ENCODE results near the gene EDC4.
"Not testable (repeated sequence)": the region's sequence is repeated elsewhere in the genome, so short reads cannot be mapped to it uniquely, and the experiment has no call there.

EDC4 gene

DNA sequence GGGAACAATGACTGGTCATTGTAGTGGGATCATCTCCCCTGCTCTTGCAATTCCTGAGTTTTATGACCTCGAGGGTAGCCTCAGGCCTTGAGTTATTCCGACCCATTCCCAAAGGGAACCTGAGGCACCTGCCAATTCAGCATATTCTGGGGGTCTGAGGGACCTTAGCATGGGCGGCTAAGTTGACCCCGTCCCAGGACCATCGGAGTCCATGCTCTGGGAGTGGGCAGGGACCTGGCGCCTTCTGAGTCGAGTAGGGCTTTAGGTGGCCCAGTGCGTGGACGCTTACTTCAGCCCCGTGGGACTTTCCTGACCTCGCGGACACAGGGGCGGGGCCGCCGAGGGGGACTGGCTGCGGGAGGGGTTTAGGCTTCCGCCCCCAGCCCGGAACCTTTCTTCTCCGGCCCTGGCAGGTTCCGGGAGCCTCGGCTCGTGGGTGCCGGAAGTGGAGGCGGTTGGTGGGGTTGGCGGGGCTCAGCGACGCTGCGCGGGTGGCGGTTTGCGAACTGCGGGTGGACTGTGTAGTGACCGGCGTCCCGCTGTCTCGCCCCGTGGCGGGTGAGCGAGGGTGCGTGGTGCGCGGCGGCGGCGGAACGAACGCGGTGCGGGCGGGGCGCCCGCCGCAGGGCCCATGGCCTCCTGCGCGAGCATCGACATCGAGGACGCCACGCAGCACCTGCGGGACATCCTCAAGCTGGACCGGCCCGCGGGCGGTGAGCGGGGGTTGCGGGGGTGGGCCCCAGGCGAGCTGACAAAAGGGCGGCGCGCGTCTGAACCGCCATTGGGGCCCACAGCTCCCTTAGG is at the start of gene EDC4:
Gene EDC4 (plus strand): TSS at position 422 of the 804 bp plus-strand sequence. CDS start 210 bp downstream, at position 632.
- DNase-seq (ENCODE audit: low read depth): peak; percentile 88

DNA sequence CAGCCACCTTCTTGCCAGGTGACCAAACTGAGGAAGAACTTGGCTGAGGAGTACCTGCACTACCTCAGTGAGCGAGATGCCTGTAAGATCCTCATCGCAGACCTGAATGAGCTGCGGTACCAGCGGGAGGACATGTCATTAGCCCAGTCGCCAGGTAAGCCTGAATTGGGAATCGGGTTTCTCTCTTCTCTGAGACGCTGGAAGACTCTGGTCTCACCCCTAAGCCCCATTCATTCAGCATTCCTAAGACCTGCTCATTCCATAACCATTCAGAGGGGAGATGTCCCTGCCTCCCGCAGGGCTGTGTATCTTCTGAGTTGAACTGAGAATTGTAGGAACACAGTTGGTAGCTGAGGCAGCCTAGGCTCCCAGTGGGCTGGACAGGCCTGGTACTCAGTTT is 47.7 kb upstream of the EDC4 start:
- no peak for DNase-seq (ENCODE audit: low read depth)

DNA sequence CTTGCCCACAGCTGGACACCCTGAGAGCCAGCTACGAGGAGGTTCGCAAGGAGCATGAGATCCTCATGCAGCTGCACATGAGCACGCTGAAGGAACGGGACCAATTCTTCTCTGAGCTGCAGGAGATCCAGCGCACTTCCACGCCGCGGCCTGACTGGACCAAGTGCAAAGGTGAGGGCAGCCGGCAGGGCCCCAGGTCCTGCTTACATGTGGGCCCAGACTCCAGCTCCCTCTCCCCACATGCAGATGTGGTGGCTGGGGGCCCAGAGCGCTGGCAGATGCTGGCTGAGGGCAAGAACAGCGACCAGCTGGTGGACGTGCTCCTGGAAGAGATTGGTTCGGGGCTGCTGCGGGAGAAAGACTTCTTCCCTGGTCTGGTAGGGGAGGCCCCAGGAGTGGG is 46.9 kb upstream of the EDC4 start:
- no peak for DNase-seq (ENCODE audit: low read depth)

DNA sequence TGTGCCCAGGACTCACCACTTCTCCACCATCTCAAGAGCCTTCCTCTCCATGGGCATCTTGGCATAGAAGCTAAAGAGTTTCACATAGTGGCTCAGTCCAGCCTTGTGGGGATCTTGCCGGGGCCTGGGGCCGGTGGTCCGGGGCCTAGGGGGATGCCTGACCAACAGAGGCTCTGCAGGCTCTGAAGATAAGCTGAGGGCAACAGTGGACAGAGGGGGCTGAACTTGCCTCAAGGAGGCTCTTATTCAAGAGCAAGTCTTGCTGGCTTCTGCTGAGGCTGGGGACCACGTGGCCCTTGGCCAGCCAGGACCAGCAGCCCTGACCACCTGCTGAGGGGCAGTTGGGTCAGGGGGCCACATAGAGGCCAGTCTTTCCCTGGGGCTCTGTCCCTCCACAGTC is 44.2 kb upstream of the EDC4 start:
- DNase-seq (ENCODE audit: low read depth): no peak

DNA sequence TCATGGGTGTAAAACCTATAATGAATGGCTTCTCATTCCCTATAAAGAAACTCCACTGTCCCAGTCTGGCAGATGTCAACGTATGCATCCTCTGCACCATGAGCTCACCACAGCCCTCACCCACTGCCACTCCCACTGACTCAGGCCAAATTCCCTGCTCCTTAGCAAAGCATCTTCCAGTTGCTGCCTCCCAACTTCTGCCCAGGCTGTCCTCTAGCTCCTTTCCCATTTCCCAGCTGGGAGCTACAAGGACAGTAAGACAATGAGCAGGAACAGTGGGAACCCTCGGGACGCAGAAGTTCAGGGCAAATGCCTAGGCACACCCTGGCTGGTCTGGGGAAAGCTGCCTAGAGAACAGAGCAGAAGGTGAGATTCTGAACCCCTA is 39.8 kb upstream of the EDC4 start:
- peak; percentile 76 for DNase-seq (ENCODE audit: low read depth)

GRCh38 chr16:67833415-67834241 is 39.2 kb upstream of the EDC4 start:
- DNase-seq (ENCODE audit: low read depth): peak; percentile 84

GRCh38 chr16:67834242-67834614 is 38.6 kb upstream of the EDC4 start:
- no peak for DNase-seq (ENCODE audit: low read depth)

- not testable (repeated sequence) for DNase-seq (ENCODE audit: low read depth)
Observed at GRCh38 chr16:67837190-67837589, 35.7 kb upstream of the EDC4 start.

DNA sequence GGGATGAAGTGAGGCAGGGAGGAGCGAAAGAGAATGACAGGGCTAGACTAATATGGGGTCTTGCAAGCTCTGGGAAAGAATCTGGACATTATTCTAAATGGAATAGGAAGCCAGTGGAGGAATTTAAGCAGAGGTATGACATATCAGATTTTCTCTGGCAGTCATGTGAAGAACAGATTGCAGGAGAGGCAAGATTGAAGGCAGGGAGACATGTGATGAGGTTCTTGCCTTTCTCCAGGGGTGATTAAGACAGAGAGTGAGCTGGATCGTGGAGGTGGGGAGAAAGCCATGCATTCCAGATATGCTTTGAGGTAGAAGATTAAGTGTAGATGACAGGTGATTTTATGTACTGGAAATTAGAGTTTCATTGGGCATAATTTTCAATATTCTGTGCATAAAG is 35.0 kb upstream of the EDC4 start:
- no peak for DNase-seq (ENCODE audit: low read depth)

DNA sequence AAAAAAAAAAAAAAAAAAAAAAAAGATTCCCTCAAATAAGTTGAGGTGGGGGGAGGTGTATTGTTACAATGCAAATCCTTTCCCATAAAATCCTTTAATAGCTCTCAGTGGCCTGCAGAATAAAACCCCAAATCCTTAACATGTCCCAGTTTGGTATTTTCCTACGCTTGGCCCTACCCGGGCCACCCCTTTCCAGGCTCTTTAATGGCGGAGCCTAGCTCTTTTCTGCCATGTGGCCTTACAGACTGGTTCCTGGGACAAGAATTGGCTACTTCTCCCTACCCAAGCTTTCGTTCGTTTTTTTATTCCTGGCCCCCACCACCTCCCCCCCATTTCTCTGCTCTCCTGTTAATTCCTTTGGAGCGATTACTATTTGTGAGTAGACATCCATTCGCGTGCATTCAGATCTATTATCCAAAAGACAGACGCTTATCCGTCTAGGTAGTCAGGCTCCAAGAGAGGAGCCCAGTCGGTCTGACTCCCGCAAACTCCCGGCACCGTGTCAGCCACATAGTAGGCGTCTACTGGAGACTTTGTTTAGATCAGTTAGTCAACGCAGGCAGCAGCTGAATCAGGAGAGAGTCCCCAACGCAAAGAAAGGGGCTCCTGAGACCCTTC is 31.5 kb upstream of the EDC4 start:
- no peak for DNase-seq (ENCODE audit: low read depth)

- DNase-seq (ENCODE audit: low read depth): peak; percentile 92
Observed at GRCh38 chr16:67841816-67842508, 30.9 kb upstream of the EDC4 start, which contains the start of gene THAP11. Gene THAP11, plus strand, starts transcription at chr16:67842320. Its CDS starts 235 bp downstream, at chr16:67842555.

DNA sequence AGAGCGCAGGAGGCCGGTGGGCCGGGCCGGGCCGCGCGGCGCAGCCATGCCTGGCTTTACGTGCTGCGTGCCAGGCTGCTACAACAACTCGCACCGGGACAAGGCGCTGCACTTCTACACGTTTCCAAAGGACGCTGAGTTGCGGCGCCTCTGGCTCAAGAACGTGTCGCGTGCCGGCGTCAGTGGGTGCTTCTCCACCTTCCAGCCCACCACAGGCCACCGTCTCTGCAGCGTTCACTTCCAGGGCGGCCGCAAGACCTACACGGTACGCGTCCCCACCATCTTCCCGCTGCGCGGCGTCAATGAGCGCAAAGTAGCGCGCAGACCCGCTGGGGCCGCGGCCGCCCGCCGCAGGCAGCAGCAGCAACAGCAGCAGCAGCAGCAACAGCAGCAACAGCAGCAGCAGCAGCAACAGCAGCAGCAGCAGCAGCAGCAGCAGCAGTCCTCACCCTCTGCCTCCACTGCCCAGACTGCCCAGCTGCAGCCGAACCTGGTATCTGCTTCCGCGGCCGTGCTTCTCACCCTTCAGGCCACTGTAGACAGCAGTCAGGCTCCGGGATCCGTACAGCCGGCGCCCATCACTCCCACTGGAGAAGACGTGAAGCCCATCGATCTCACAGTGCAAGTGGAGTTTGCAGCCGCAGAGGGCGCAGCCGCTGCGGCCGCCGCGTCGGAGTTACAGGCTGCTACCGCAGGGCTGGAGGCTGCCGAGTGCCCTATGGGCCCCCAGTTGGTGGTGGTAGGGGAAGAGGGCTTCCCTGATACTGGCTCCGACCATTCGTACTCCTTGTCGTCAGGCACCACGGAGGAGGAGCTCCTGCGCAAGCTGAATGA is 30.1 kb upstream of the EDC4 start:
- peak; percentile 68 for DNase-seq (ENCODE audit: low read depth)

DNA sequence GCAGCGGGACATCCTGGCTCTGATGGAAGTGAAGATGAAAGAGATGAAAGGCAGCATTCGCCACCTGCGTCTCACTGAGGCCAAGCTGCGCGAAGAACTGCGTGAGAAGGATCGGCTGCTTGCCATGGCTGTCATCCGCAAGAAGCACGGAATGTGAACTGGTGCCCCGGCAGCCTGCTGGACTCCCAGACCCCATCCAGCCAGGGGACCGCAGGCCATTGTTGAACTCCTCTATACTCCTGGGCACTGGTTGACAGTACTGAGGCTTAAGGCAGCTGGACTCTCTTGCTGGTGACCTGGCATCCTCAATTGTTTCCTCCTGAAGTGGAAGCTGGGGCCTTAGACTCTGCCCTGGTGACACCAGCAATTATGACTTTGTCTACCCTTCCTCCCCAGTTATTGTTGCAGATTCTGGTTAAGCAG is 29.5 kb upstream of the EDC4 start:
- DNase-seq (ENCODE audit: low read depth): no peak

DNA sequence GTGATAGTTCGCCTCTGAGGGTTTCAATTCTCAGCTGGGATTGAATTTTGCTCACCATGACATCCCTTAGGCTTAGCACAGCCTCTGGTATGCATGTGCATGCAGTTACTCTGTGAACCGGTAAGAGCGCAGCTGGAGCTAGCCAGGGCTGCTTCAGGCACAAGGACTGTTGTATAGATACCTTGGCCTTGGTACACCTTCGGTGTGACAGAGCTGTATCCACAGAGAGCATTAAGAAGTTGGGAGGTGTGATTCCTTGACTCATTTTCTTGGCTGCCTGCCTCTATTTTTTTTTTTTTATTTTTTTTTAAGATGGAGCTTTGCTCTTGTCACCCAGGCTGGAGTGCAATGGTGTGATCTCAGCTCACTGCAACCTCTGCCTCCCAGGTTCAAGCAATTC is 28.4 kb upstream of the EDC4 start:
- peak; percentile 42 for DNase-seq (ENCODE audit: low read depth)

DNA sequence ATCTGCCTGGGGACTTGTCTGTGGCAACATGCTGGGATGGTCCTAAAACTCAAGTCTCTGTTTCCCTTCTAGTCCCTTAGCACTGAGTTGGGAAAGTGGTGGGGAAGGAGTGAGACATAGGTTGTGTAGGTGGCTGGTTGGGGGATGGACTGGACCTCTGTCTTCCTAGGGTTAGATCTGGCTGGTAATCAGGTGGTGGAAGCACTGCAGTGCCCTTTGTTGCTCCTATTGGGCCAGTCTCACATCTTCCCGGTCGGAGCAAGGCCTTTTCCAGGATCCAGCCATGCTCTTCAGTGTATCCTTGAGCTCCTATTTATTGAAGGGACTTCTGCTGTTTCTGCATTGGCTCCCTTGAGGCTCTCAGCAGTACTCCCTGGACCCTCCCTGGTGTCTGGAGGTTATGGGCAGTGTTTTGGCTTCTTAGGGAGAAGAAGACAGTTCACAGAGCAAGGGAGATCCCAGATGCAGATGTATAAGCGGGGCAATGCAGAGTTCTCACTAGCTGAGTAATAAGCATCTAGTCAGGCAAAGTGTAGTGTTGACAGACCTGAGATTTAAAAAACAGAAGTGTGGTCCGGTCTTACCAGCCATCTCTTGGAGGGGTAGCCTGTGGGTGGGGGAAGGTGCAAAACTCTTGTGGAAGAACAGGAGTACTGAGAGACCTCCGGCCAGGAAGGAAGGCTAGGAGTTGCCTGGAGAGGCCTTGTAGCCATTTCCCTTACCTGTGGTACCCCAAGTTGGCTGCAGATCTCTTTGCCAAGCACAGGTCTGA is 27.4 kb upstream of the EDC4 start:
- no peak for DNase-seq (ENCODE audit: low read depth)

GRCh38 chr16:67846063-67846319 is 26.9 kb upstream of the EDC4 start:
- no peak for DNase-seq (ENCODE audit: low read depth)

GRCh38 chr16:67846320-67847063 is 26.4 kb upstream of the EDC4 start, which contains the start of gene NUTF2:
Gene NUTF2, plus strand, starts transcription at chr16:67846933. Its CDS starts 18,198 bp downstream, at chr16:67865131.
- peak; percentile 91 for DNase-seq (ENCODE audit: low read depth)

DNA sequence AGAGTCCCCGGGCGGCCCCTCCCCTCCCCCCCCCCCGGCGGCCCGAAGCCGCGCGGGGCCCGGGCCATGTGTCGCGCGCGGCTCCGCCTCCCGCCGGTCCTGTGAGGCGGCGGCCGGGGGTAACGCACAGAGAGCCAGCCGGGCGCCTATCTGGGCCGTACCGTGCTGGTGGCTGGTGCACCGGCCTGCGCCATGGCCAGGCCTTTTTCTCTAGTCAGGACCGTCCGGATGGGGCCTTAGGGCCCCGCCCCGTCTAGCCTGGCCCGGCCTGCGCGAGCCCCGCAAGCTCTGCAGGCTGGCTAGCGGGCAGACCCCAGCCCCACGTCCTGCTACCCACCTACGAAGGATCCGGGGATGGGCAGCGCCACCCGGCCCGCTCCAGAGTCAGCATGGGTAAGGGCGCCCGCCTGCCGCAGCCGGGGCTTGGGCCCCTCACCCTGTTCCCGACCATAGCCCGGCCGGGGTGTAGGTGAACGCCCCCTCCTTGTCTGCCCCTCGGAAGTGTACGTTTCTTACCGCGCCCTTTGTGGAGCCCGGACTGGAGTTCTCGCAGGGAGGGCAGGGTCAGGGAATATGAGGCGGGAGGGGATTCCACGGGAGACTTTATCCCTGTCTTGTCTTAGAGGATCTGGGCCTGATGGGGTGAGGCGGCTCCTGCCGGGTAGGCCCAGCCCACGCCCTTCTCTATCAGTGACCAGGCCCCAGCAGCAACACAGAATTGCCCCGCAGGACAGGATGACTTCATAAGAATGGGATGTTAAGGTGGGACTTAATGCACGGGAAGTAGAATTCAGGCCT is 25.6 kb upstream of the EDC4 start, which contains the start of gene CENPT:
Gene CENPT (minus strand): TSS at position 630 of the 798 bp plus-strand sequence. CDS start 13,834 bp downstream, outside the sequence.
- peak; percentile 80 for DNase-seq (ENCODE audit: low read depth)

DNA sequence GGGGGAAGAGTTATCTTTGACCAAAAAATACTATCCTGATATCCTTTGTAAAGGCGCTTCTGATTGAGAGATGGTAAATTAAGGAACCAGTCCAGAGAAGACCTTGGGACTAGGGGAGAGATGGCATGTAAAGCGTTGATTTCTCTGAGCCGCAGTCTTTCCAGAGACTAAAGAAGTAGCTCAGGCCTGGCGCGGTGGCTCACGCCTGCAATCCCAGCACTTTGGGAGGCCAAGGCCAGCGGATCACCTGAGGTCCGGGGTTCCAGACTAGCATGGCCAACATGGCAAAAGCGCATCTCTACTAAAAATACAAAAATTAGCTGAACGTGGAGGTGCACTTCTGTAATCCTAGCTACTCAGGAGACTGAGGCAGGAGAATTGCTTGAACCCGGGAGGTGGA is 24.7 kb upstream of the EDC4 start:
- DNase-seq (ENCODE audit: low read depth): no peak
